HepG2 (cell line): ENCODE results near the gene ADAMTSL4. TPM values are rescaled to one million over a fixed set of nuclear protein-coding genes. Genes with fewer than 3 reads are reported as not detected.

Experiments used
- CREBL2 ChIP-seq: sonication (generic); formaldehyde crosslinking; IDR thresholded peaks from 2 replicates; pipeline ENCODE4 v1.8.1; 2023; ENCODE audit warnings: missing genetic modification reagents, mild to moderate bottlenecking, borderline replicate concordance
- GABPB1 ChIP-seq: IDR thresholded peaks from 2 replicates; pipeline ENCODE4 v1.6.1; 2016; ENCODE audit warnings: mild to moderate bottlenecking, missing genetic modification reagents, moderate library complexity, missing compliant biosample characterization
- POLR2A ChIP-seq, 2 experiments: IDR thresholded peaks; 2 replicates each; pipeline ENCODE4 v1.6.1; 2011; ENCODE audit warnings: low read depth in 2 of 2, low read length in 2 of 2, mild to moderate bottlenecking in 1 of 2, moderate library complexity in 1 of 2; ENCODE audit not compliant: insufficient read depth in 1 of 2
- RBFOX2 ChIP-seq: fragments of 200-400 bp; formaldehyde crosslinking; IDR thresholded peaks from 2 replicates; pipeline ENCODE4 v1.6.1; 2017; ENCODE audit warnings: low read depth, mild to moderate bottlenecking, low read length
- SOX13 ChIP-seq, 3 experiments: fragments of 450-650 bp in 1 of 3; sonication (generic) in 1 of 3; formaldehyde crosslinking in 1 of 3; IDR thresholded peaks in 2 of 3; conservative IDR thresholded peaks in 1 of 3; 2 replicates each; pipeline versions ENCODE4 v1.5.0 to v1.6.1; 2016 to 2020; ENCODE audit warnings: antibody characterized with exemption in 1 of 3, mild to moderate bottlenecking in 1 of 3, missing compliant biosample characterization in 1 of 3, missing genetic modification reagents in 1 of 3, moderate library complexity in 1 of 3
- TSC22D2 ChIP-seq: sonication (generic); formaldehyde crosslinking; IDR thresholded peaks from 2 replicates; pipeline ENCODE4 v1.5.1; 2020; ENCODE audit warnings: missing genetic modification reagents, mild to moderate bottlenecking, borderline replicate concordance
- ZFP37 ChIP-seq: sonication (generic); formaldehyde crosslinking; IDR thresholded peaks from 2 replicates; pipeline ENCODE4 v1.4.0; 2020; ENCODE audit warnings: missing genetic modification reagents, borderline replicate concordance
- ZNF333 ChIP-seq: sonication (generic); formaldehyde crosslinking; IDR thresholded peaks from 2 replicates; pipeline ENCODE4 v1.4.0; 2020; ENCODE audit warnings: mild to moderate bottlenecking, missing genetic modification reagents, borderline replicate concordance
- ZNF414 ChIP-seq: sonication (generic); formaldehyde crosslinking; IDR thresholded peaks from 2 replicates; pipeline ENCODE4 v1.5.0; 2020; ENCODE audit warnings: missing genetic modification reagents
- ZNF546 ChIP-seq: sonication (generic); formaldehyde crosslinking; conservative IDR thresholded peaks from 2 replicates; pipeline ENCODE4 v1.8.1; 2023; ENCODE audit warnings: mild to moderate bottlenecking, missing genetic modification reagents
- ZNF678 ChIP-seq: sonication (generic); formaldehyde crosslinking; IDR thresholded peaks from 2 replicates; pipeline ENCODE4 v1.4.0; 2020; ENCODE audit warnings: mild to moderate bottlenecking, missing genetic modification reagents
- ZNF773 ChIP-seq: sonication (generic); formaldehyde crosslinking; IDR thresholded peaks from 2 replicates; pipeline ENCODE4 v1.4.0; 2020; ENCODE audit warnings: missing genetic modification reagents, borderline replicate concordance
- polyA plus RNA-seq, 8 experiments: library from polyadenylated mRNA; depleted of rRNA in 3 of 8; stranded (reverse) in 7 of 8; unstranded in 1 of 8; fragments of >200 nt; fragmentation: Illumina TruSeq in 4 of 8; extraction: Trizol in 4 of 8; gene quantifications; 2 replicates each; pipeline versions ENCODE4 v1.2.1 to v1.2.3, GENCODE V29; 2011 to 2016; ENCODE audit warnings: low read depth in 4 of 8, missing spikeins in 1 of 8, mixed read lengths in 1 of 8; ENCODE audit not compliant: insufficient read depth in 1 of 8
- total RNA-seq, 5 experiments: library from RNA; depleted of rRNA; stranded (reverse); fragments of >200 nt; fragmentation: Illumina TruSeq; extraction: Trizol; gene quantifications; 2 replicates each; pipeline ENCODE4 v1.2.3, GENCODE V29; 2016; ENCODE audit warnings: low read depth in 1 of 5
- TF ChIP-seq, protein P1 (sequence below): IDR thresholded peaks from 2 replicates; pipeline ENCODE4 v1.6.1; 2018; ENCODE audit warnings: missing genetic modification reagents
- TF ChIP-seq, protein P2 (sequence below): sonication (generic); formaldehyde crosslinking; IDR thresholded peaks from 2 replicates; pipeline ENCODE4 v1.4.0; 2020; ENCODE audit warnings: missing genetic modification reagents
- TF ChIP-seq, protein P3 (sequence below): IDR thresholded peaks from 2 replicates; pipeline ENCODE4 v1.4.0; 2020; ENCODE audit warnings: mild to moderate bottlenecking, missing genetic modification reagents
- TF ChIP-seq, protein P4 (sequence below): sonication (generic); formaldehyde crosslinking; IDR thresholded peaks from 2 replicates; pipeline ENCODE4 v1.4.0; 2020; ENCODE audit warnings: mild to moderate bottlenecking, missing genetic modification reagents, borderline replicate concordance
- TF ChIP-seq, protein P5 (sequence below): sonication (generic); formaldehyde crosslinking; IDR thresholded peaks from 2 replicates; pipeline ENCODE4 v1.8.0; 2022; ENCODE audit warnings: mild to moderate bottlenecking, missing genetic modification reagents; ENCODE audit not compliant: insufficient replicate concordance

ADAMTSL4 gene
- total and polyA plus RNA-seq, 2 of the 13 experiments (the other 11 are each of a cell fraction or from before 2014, with no cell fraction given): 3.9 to 16.4 TPM

DNA sequence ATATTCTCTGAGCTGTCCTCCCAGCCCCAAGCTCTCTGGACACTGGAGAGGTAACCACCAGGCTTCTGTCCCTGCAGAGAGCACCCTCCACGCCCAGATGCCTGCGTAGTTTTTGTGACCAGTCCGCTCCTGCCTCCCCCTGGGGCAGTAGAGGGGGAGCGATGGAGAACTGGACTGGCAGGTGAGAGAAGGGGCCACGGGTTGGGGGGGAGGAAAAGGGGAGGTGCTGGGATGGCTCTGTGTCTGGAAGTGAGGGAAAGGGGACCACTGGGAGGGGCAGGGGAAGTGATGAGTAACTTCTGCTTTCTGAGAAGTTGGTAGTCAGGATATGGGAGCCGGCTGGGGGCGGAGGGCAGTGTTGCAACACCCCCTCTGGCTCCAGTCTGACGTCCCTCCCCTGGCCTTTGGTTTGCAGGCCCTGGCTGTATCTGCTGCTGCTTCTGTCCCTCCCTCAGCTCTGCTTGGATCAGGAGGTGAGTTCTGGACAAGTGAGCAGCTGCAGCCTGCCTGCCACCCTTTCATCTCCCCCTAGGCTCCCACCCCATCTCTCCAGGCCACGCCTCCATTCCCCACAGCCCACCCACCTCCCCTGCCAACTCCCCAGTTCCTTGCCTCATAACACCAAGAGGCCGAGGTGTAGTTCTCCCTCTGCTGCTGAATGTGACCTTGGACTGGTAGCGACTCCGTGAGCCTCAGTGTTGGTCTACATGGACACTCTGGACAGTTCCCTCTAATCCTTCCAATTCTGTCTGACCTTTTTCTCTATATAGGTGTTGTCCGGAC is 3.1 kb downstream of the ADAMTSL4 start (continued):
- TF ChIP-seq ZFP37: peak; percentile 65; the same call in 1 of the 2 replicates
- TF ChIP-seq, protein P1, sequence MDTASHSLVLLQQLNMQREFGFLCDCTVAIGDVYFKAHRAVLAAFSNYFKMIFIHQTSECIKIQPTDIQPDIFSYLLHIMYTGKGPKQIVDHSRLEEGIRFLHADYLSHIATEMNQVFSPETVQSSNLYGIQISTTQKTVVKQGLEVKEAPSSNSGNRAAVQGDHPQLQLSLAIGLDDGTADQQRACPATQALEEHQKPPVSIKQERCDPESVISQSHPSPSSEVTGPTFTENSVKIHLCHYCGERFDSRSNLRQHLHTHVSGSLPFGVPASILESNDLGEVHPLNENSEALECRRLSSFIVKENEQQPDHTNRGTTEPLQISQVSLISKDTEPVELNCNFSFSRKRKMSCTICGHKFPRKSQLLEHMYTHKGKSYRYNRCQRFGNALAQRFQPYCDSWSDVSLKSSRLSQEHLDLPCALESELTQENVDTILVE (CRISPR knock-in tag): no peak
- TF ChIP-seq POLR2A (IDR thresholded peaks at IDR 0.05; ENCODE audit: insufficient read depth in 1 of 2, low read depth in 2 of 2, low read length in 2 of 2): peak in 1 of 2 experiments; percentile 57; a peak in 3 of 4 replicates
- no peak for TF ChIP-seq CREBL2 (CRISPR knock-in tag)
- TF ChIP-seq, protein P2, sequence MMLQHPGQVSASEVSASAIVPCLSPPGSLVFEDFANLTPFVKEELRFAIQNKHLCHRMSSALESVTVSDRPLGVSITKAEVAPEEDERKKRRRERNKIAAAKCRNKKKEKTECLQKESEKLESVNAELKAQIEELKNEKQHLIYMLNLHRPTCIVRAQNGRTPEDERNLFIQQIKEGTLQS: 0 out of 2 replicates have a peak, but pooled peaks have one; percentile 24
- no peak for TF ChIP-seq ZNF773 (CRISPR knock-in tag)
- no peak for TF ChIP-seq ZNF333
- TF ChIP-seq TSC22D2 (CRISPR knock-in tag): no peak
- no peak for TF ChIP-seq ZNF414 (CRISPR knock-in tag)
- no peak for TF ChIP-seq ZNF678
- TF ChIP-seq SOX13 (IDR thresholded peaks at IDR 0.05): no peak
- no peak; a peak in 1 of 4 replicates for TF ChIP-seq SOX13 (CRISPR knock-in tag; conservative IDR thresholded peaks at IDR 0.05 in 1 of 2, IDR thresholded peaks at IDR 0.05 in 1 of 2)
- TF ChIP-seq ZNF546: no peak
- peak; percentile 56 for TF ChIP-seq GABPB1 (CRISPR knock-in tag)
- TF ChIP-seq, protein P3, sequence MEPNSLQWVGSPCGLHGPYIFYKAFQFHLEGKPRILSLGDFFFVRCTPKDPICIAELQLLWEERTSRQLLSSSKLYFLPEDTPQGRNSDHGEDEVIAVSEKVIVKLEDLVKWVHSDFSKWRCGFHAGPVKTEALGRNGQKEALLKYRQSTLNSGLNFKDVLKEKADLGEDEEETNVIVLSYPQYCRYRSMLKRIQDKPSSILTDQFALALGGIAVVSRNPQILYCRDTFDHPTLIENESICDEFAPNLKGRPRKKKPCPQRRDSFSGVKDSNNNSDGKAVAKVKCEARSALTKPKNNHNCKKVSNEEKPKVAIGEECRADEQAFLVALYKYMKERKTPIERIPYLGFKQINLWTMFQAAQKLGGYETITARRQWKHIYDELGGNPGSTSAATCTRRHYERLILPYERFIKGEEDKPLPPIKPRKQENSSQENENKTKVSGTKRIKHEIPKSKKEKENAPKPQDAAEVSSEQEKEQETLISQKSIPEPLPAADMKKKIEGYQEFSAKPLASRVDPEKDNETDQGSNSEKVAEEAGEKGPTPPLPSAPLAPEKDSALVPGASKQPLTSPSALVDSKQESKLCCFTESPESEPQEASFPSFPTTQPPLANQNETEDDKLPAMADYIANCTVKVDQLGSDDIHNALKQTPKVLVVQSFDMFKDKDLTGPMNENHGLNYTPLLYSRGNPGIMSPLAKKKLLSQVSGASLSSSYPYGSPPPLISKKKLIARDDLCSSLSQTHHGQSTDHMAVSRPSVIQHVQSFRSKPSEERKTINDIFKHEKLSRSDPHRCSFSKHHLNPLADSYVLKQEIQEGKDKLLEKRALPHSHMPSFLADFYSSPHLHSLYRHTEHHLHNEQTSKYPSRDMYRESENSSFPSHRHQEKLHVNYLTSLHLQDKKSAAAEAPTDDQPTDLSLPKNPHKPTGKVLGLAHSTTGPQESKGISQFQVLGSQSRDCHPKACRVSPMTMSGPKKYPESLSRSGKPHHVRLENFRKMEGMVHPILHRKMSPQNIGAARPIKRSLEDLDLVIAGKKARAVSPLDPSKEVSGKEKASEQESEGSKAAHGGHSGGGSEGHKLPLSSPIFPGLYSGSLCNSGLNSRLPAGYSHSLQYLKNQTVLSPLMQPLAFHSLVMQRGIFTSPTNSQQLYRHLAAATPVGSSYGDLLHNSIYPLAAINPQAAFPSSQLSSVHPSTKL: peak; percentile 79
- no peak for TF ChIP-seq RBFOX2
- TF ChIP-seq, protein P4, sequence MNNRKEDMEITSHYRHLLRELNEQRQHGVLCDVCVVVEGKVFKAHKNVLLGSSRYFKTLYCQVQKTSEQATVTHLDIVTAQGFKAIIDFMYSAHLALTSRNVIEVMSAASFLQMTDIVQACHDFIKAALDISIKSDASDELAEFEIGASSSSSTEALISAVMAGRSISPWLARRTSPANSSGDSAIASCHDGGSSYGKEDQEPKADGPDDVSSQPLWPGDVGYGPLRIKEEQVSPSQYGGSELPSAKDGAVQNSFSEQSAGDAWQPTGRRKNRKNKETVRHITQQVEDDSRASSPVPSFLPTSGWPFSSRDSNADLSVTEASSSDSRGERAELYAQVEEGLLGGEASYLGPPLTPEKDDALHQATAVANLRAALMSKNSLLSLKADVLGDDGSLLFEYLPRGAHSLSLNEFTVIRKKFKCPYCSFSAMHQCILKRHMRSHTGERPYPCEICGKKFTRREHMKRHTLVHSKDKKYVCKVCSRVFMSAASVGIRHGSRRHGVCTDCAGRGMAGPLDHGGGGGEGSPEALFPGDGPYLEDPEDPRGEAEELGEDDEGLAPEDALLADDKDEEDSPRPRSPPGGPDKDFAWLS (CRISPR knock-in tag): no peak
- TF ChIP-seq, protein P5, sequence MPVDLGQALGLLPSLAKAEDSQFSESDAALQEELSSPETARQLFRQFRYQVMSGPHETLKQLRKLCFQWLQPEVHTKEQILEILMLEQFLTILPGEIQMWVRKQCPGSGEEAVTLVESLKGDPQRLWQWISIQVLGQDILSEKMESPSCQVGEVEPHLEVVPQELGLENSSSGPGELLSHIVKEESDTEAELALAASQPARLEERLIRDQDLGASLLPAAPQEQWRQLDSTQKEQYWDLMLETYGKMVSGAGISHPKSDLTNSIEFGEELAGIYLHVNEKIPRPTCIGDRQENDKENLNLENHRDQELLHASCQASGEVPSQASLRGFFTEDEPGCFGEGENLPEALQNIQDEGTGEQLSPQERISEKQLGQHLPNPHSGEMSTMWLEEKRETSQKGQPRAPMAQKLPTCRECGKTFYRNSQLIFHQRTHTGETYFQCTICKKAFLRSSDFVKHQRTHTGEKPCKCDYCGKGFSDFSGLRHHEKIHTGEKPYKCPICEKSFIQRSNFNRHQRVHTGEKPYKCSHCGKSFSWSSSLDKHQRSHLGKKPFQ (CRISPR knock-in tag): peak; percentile 43
